GM19238 (cell line): Measurements from ENCODE around the gene KCTD5.
"Not testable (repeated sequence)": the region's sequence is repeated elsewhere in the genome, so short reads cannot be mapped to it uniquely, and the experiment has no call there.

Experiments used
- DNase-seq: peaks from one replicate; pipeline ENCODE4 v3.0.0; 2011; ENCODE audit warnings: low spot score; ENCODE audit not compliant: insufficient read length

Gene KCTD5

GRCh38 chr16:2671741-2672140 is 10.6 kb upstream of the KCTD5 start:
- DNase-seq, result no peak

DNA sequence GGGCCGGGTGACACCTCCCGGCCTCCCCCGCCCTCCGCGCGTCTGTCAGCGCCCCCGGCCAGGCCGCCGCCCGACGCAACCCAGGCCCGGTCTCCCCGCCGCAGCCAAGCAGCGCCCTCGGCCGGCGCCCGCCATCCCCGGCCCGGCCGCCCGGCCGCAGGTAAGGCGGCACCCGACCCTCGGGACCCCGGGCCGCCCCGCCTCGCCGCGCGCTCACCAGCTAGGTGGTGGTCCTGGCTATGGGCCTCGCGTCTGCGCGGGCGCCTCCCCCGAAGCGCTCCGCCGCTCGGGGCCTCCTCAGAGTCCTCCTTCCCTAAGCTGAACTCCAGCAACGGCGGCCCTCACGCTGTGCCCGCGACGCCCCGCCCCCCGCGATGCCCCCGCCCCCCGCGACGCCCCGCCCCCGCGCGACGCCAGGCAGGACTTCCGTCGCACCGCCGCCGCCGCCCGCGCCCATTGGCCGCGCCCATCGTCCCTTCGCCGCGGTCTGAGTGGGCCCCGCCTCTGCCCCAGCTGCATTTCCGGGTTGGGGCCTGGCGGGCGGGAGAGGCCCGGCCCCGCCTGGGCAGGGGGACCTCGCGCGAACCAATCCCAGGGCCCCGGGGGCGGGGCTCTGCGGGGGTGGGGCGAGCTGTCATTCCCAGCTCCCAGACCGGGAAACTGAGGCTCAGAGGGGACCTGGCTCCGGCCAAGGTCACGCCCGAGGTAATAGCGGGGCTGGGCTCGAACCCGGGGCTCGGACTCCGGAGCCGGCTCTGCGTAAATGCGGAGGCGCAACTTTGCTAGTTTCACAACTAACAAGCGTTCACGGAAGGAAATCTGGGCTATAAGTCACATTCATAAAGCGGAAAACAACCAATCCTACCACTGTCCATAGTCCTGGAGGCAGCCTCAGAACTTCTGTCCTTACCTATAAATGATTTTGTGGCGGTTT is 9.0 kb upstream of the KCTD5 start:
- DNase-seq, result peak; percentile 95

- no peak for DNase-seq
Observed at GRCh38 chr16:2675021-2675420, 7.3 kb upstream of the KCTD5 start.

- no peak for DNase-seq
Observed at GRCh38 chr16:2675714-2676113, 6.6 kb upstream of the KCTD5 start.

DNA sequence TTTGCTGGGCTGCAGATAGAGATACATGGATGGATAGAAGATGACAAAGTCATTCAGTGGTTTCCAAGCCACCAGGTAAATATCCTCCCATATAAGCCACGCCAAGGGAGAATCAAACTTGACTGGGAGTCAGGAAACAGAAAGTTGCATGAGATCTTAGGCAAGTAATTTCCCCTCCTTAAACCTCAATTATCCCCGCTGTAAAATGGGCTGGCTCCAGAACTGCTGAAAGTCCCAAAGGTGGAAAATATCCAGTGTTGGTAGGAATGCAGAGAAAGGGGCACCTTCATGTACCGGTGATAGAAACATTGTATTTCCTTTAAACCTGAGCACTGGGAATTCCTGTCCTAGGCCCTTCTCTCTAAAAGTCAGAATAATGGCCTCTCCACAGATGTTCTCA is 5.4 kb upstream of the KCTD5 start:
- not testable (repeated sequence) for DNase-seq

DNA sequence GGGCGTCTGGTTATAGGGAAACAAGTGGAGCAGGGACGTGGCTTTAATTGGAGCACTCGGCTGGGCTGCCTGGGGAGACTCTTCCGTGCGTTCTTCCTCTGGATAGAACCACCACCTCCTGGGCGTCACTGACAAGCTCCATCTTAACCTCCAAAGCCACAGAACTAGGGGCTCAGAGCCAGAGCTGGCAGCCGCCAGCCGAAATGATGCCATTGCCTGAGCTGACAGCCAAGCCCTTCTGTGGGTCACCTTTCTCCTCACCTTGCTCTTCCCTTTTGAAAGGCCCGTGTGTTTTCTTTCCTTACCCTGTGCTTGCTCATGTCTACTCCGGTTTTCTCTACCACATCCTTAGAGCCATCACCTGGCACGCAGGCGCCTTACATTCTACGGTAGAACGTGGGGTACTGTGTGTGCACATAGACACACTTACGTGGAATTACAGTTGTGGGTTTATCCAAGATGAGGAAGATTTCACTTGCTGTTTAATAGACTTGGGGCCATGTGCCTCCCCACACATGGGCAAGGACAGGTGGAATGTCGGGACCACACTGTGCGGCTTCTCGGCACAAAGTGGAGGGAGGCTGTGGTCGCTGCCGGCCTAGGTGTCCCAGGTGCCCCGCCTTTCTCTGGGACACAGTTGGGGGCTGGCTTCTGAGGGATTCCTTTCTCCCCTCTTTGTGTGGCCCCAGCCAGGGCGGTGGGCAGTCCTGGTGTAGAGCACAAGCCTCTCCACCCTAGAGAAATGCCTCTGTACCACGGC is 3.9 kb upstream of the KCTD5 start:
- DNase-seq, result not testable (repeated sequence)

GRCh38 chr16:2679902-2680301 is 2.4 kb upstream of the KCTD5 start:
- not testable (repeated sequence) for DNase-seq

DNA sequence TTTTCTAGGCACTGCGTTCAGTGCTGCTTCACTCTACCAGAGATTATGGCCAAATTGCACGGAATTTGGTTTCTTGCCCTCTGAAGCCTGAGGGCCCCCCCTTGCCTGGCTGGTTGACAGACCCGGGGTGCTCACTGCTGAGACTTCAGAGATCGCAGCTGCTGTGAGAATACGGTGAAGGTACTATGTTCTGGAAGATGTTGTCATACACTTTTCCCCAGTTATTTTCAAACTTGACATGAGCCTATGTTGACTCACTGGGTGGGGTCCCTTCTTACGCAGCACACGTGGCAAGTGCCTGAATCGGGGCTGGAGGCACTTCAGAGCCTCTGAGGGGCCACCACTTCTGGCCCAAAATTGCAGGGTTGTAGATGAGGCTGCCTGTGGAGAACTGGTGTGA is 2.0 kb upstream of the KCTD5 start:
- DNase-seq, result not testable (repeated sequence)

- DNase-seq, result not testable (repeated sequence)
Observed at GRCh38 chr16:2683041-2683440, 718 bp downstream of the KCTD5 start.

GRCh38 chr16:2686075-2686474 is 3.8 kb downstream of the KCTD5 start:
- DNase-seq, result not testable (repeated sequence)

GRCh38 chr16:2686912-2687507 is 4.7 kb downstream of the KCTD5 start:
- DNase-seq, result peak; percentile 88

- no peak for DNase-seq
Observed at GRCh38 chr16:2687531-2688308, 5.4 kb downstream of the KCTD5 start.

GRCh38 chr16:2689422-2689821 is 7.1 kb downstream of the KCTD5 start:
- not testable (repeated sequence) for DNase-seq

DNA sequence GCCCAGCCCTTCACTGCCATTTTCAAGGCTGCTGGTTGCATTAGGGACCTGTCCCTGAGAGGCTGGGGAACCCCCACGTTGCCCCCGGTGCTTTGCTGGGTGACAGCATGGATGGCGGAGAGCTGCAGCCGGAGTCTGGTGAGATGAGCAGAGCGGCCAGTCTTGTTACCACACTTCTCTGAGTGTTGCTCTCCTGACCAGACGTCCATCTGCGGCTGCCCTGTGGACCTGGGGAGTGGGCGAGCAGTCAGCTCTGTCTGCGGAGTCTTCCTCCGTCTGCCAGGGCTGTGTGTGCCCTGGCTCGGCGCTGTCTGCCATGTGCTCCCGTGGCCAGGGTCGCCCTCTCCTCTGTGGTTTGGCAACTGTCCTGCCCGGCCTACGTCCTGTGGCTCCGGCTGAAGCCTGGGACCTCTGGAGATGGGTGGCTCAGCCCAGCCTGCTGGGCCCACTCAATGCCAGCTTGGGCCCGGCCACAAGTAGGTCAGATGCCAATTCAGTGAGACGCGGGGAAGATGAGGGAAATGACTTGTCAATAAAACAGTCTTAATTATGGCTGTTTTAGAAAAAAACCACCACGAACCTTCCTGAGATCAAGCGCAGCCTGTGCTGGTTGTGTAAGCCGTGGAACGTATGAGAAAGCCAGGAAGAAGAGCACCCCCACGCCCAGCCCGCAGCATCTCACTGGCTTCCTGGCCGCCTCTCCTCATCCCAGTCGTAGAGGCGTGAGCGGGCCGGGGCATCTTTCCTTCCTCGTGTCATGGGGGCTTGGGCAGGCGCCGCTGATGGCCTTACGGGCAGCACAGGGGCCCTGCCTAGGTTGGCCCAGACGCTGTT is 7.9 kb downstream of the KCTD5 start:
- peak; percentile 0 for DNase-seq

GRCh38 chr16:2690852-2691251 is 8.5 kb downstream of the KCTD5 start:
- DNase-seq, result no peak

GRCh38 chr16:2691491-2692248 is 9.3 kb downstream of the KCTD5 start:
- no peak for DNase-seq

DNA sequence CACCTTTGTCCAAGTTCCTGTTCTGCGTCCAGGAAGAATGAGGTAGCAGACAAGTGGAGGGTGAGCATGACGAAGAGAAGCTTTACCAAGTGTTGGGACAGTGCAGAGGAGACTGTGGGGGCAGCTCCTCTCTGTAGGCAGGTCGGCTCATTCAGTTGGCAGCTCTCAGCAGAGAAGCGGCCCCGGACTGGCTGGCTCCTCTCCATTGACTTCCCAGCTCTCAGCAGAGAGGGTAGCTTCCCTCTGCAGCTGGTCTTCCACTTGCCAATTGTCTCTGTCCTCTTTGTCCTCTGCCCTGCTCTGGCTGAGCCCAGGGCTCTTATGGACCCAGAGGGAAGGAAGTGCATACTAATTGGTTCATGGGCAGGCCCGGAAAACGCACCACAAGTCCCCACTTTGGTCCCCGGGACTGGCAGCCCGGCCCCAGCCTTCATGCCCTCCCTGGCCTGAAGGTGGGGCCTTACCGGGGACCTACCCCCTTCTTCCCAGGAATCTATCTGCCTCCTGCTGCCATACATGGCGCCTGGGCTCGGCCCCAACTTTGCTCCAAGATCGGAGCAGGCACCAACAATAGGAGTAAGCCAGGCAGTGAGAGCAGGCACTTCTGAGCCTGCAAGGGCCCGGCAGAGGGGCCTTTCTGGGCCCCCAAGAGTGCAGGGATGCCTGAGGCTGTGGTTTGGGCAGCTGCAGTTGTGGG is 10.1 kb downstream of the KCTD5 start:
- DNase-seq, result no peak

DNA sequence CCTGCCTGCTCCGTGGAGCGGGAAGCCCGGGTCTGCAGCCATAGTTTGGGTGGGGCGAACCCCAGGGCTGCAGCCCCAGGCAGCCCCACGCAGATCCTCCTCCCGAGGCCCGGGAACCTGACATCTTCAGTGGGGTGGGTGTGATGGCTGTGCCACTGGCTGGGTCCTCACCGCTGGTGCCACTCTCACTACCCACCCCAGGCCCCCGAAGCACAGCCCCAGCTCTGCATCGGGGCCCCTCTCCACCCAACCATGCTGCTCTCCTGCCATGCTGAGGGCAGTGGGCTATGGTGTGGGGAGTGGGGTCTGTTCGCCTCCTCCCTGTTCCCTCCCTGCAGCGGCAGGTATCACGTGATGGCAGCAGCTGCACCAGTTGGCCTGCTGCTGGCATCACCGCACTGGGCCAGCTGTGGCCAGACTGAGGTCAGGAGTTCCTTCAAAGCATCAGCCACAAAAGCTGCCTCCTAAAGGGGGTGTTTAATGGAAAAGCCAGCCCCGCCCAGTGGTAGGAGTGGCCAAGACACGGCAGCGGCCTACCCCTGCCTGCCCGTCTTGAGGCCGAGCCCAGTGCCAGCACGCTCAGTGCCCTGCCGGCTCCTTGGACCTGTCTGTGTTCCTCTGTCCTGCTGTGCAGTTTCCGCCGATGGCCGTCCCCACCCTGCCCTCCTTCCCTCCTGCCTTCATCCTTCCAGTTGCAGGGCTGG is 10.8 kb downstream of the KCTD5 start:
- no peak for DNase-seq
